ENCODE results near the gene PCMT1. TPM values are rescaled to one million over a fixed set of nuclear protein-coding genes. Genes with fewer than 3 reads are reported as not detected.
A peak's percentile ranks its signal among the peaks of the same experiment; 100 is the strongest.
"Not testable (repeated sequence)": the region's sequence is repeated elsewhere in the genome, so short reads cannot be mapped to it uniquely, and the experiment has no call there.

Gene PCMT1
- total RNA-seq, 4 donors from 2014 or later = 25.8 to 97.3 (median 64.4) TPM

- TF ChIP-seq POLR2A (IDR thresholded peaks at IDR 0.05) = no peak
- TF ChIP-seq EP300 (IDR thresholded peaks at IDR 0.05; ENCODE audit: low read depth) = no peak
- TF ChIP-seq POLR2AphosphoS5 (IDR thresholded peaks at IDR 0.05) = peak in 1 of 3 donors; percentile 17
- TF ChIP-seq CTCF (IDR thresholded peaks at IDR 0.05) = peak; percentile 31 to 66 (median 45)
- DNase-seq = peak; percentile 76
- WGBS, 2 donors (ENCODE audit: low coverage in 1 of 2) = 36 to 60% methylated on average over 1 to 8 of the region's 8 CpGs
- H3K4me3 ChIP-seq = no peak overlapping the region
- in situ Hi-C loops (cut with MboI; ENCODE audit: low pct_ligation_motif_present in 1 of 4, low pct_unique_long_range_greater_than_20kb in 1 of 4, low sequenced_read_pairs in 3 of 4) = loop anchor here (5.0 to 25.0 kb wide), 3 partner anchors 82 to 172 kb away; partner anchors contain the start of gene RAET1G (in 2 of the 4)
- H3K27me3 ChIP-seq = no peaks in the 10 kb centered on the region
- H3K27ac ChIP-seq = peak overlapping the region in 2 of 4 donors; percentile 36 to 47
- peaks cover 0 to 12% (median 8%) of the 10 kb centered on the region in 4 donors for H3K4me1 ChIP-seq
- H3K36me3 ChIP-seq = no peaks in the 10 kb centered on the region
- H3K9me3 ChIP-seq = no peaks in the 10 kb centered on the region
- intact Hi-C loops (cut with DNase I; ENCODE audit: low total_unique reads) = no loop called here
Measured at GRCh38 chr6:149840345-149841075, 91.0 kb downstream of the PCMT1 start.

- in situ Hi-C loops (cut with MboI; ENCODE audit: low pct_ligation_motif_present in 1 of 4, low pct_unique_long_range_greater_than_20kb in 1 of 4, low sequenced_read_pairs in 3 of 4) (loop anchor here (5.0 to 25.0 kb wide), 3 partner anchors 80 to 170 kb away; partner anchors contain the start of gene RAET1G (in 2 of the 4)), intact Hi-C loops (cut with DNase I; ENCODE audit: low total_unique reads) (no loop called here)
- DNase-seq = no peak
- TF ChIP-seq POLR2A (IDR thresholded peaks at IDR 0.05) = no peak
- TF ChIP-seq EP300 (IDR thresholded peaks at IDR 0.05; ENCODE audit: low read depth) = no peak
- no peak for TF ChIP-seq CTCF (IDR thresholded peaks at IDR 0.05)
- no peak for TF ChIP-seq POLR2AphosphoS5 (IDR thresholded peaks at IDR 0.05)
- 76 to 79% methylated on average over 6 to 7 of the region's 7 CpGs for WGBS, 2 donors (ENCODE audit: low coverage in 1 of 2)
- Histone ChIP-seq H3K27me3 (no peaks in the 10 kb centered on the region), H3K4me3 (no peak overlapping the region), H3K4me1 (peaks cover 3 to 20% (median 15%) of the 10 kb centered on the region in 4 donors), H3K36me3 (no peaks in the 10 kb centered on the region), H3K27ac (no peak overlapping the region), H3K9me3 (no peaks in the 10 kb centered on the region)
Measured at GRCh38 chr6:149842331-149842730, 92.8 kb downstream of the PCMT1 start.

GRCh38 chr6:149843051-149843633 is 93.6 kb downstream of the PCMT1 start:
- Histone ChIP-seq H3K27ac (no peak overlapping the region), H3K27me3 (no peaks in the 10 kb centered on the region), H3K9me3 (no peaks in the 10 kb centered on the region), H3K4me3 (no peak overlapping the region), H3K36me3 (no peaks in the 10 kb centered on the region), H3K4me1 (peaks cover 4 to 27% (median 16%) of the 10 kb centered on the region in 4 donors)
- TF ChIP-seq POLR2A (IDR thresholded peaks at IDR 0.05) = no peak
- no peak for DNase-seq
- 75 to 92% methylated on average over 2 to 10 of the region's 10 CpGs for WGBS, 2 donors (ENCODE audit: low coverage in 1 of 2)
- intact Hi-C loops (cut with DNase I; ENCODE audit: low total_unique reads) = no loop called here
- in situ Hi-C loops (cut with MboI; ENCODE audit: low pct_ligation_motif_present in 1 of 4, low pct_unique_long_range_greater_than_20kb in 1 of 4, low sequenced_read_pairs in 3 of 4) = loop anchor here (5.0 to 25.0 kb wide), 3 partner anchors 79 to 169 kb away; partner anchors contain the start of gene RAET1G (in 2 of the 4)

- H3K27ac ChIP-seq; H3K36me3 ChIP-seq; H3K27me3 ChIP-seq; intact Hi-C loops (cut with DNase I; ENCODE audit: low total_unique reads); H3K9me3 ChIP-seq; DNase-seq; H3K4me3 ChIP-seq: not testable (repeated sequence)
- WGBS, 2 donors (ENCODE audit: low coverage in 1 of 2) = 91% methylated on average over 4 of the region's 4 CpGs; no CpG with 5 or more reads in 1 of the 2 donors
- H3K4me1 ChIP-seq = peaks cover 4 to 27% (median 16%) of the 10 kb centered on the region in 4 donors
- in situ Hi-C loops (cut with MboI; ENCODE audit: low pct_ligation_motif_present in 1 of 4, low pct_unique_long_range_greater_than_20kb in 1 of 4, low sequenced_read_pairs in 3 of 4) = loop anchor here (5.0 to 25.0 kb wide), 3 partner anchors 78 to 168 kb away; partner anchors contain the start of gene RAET1G (in 2 of the 4)
Measured at GRCh38 chr6:149844036-149844435, 94.5 kb downstream of the PCMT1 start.

GRCh38 chr6:149844480-149844879 is 94.9 kb downstream of the PCMT1 start:
- Histone ChIP-seq H3K36me3 (no peaks in the 10 kb centered on the region), H3K4me3 (no peak overlapping the region), H3K4me1 (peaks cover 4 to 27% (median 16%) of the 10 kb centered on the region in 4 donors), H3K9me3 (no peaks in the 10 kb centered on the region), H3K27ac (no peak overlapping the region), H3K27me3 (no peaks in the 10 kb centered on the region)
- DNase-seq = no peak
- 91 to 92% methylated on average over 2 of the region's 2 CpGs for WGBS, 2 donors (ENCODE audit: low coverage in 1 of 2)
- in situ Hi-C loops (cut with MboI; ENCODE audit: low pct_ligation_motif_present in 1 of 4, low pct_unique_long_range_greater_than_20kb in 1 of 4, low sequenced_read_pairs in 3 of 4) = loop anchor here (5.0 to 25.0 kb wide), 3 partner anchors 78 to 168 kb away; partner anchors contain the start of gene RAET1G (in 2 of the 4)
- intact Hi-C loops (cut with DNase I; ENCODE audit: low total_unique reads) = no loop called here
- TF ChIP-seq EP300 (IDR thresholded peaks at IDR 0.05; ENCODE audit: low read depth) = no peak
- TF ChIP-seq POLR2AphosphoS5 (IDR thresholded peaks at IDR 0.05) = no peak

Measured in transverse colon (tissue), 4 donors.